22Rv1 (cell line): ENCODE data around the gene DENND1A.

ENCODE experiments used
- CTCF ChIP-seq: fragments of 450-650 bp; IDR thresholded peaks from 2 replicates; pipeline ENCODE4 v1.5.1; 2017; ENCODE audit warnings: mild to moderate bottlenecking
- ZFX ChIP-seq: fragments of 450-650 bp; IDR thresholded peaks from 2 replicates; pipeline ENCODE4 v1.6.1; 2017; ENCODE audit warnings: antibody characterized with exemption, borderline replicate concordance

DNA sequence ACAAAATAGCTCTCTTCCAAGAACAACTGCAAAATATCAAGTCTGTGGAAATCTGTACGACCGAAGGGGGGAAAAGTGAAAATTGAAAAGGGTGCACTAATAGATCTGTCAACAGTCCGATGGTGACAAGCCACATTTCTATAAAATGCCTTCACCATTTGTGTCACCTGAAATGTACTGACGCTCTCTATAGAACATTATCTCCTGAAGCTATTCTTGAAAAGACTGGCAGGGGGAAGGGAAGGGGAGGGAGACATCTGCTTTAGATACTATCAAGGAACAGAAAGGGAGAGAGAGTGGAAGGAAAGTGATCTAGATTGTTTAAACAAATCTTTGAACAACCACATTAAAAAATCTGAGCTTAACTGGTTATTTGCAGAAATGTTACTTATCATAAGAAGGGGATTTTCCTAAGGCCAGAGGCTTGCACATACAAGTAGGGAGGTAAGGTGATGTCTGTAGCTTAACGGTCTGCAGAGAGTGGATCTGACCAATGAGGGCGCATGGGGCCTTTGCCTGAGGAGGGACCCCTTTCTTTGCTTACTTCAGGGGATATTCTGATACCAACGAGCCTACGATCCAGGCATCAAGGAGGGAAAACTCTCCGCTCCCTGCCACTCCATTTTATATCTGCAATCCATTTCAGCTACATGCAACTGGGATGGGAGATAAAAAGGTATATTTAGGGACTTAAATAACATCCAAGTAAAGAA lies 481.8 kb downstream of the DENND1A start:
- TF ChIP-seq CTCF (no peak), ZFX (no peak)
